GM12865 (cell line): ENCODE data around the gene RASA3.
"Not testable (repeated sequence)": the region's sequence is repeated elsewhere in the genome, so short reads cannot be mapped to it uniquely, and the experiment has no call there.

Experiments used
- DNase-seq: peaks from one replicate; pipeline ENCODE4 v3.0.0; 2010; ENCODE audit warnings: low read depth
- H3K4me3 ChIP-seq: 2 replicates; pipeline ENCODE4 v1.5.1; 2011; ENCODE audit warnings: mild to moderate bottlenecking, low read depth, low read length, control low read depth
- CTCF ChIP-seq: IDR thresholded peaks from 2 replicates; pipeline ENCODE4 v1.5.1; 2011; ENCODE audit warnings: low read length, control low read depth, low read depth, inconsistent platforms; ENCODE audit not compliant: insufficient read depth; ENCODE audit errors: missing control alignments

Gene RASA3

GRCh38 chr13:114119196-114119595, 13.2 kb downstream of the RASA3 start:
- H3K4me3 ChIP-seq = no peak overlapping the region
- no peak for DNase-seq

GRCh38 chr13:114118511-114119123, 13.8 kb downstream of the RASA3 start:
- TF ChIP-seq CTCF = no peak
- no peak overlapping the region for H3K4me3 ChIP-seq
- no peak for DNase-seq

More at GRCh38 chr13:114119196-114119595, 13.2 kb downstream of the RASA3 start:
- no peak for TF ChIP-seq CTCF

- no peak for TF ChIP-seq CTCF
- no peak overlapping the region for H3K4me3 ChIP-seq
- no peak for DNase-seq
These were observed 14.3 kb downstream of the RASA3 start for GRCh38 chr13:114118086-114118485.

GRCh38 chr13:114117341-114117874, 15.0 kb downstream of the RASA3 start:
- H3K4me3 ChIP-seq, DNase-seq: not testable (repeated sequence)

- no peak overlapping the region for H3K4me3 ChIP-seq
- no peak for DNase-seq
- no peak for TF ChIP-seq CTCF
These were observed 15.7 kb downstream of the RASA3 start for GRCh38 chr13:114116734-114117133.

GRCh38 chr13:114115796-114116195, 16.6 kb downstream of the RASA3 start:
- no peak for DNase-seq
- H3K4me3 ChIP-seq = no peak overlapping the region
- no peak for TF ChIP-seq CTCF

- no peak overlapping the region for H3K4me3 ChIP-seq
- no peak for DNase-seq
- TF ChIP-seq CTCF = no peak
These were observed 17.2 kb downstream of the RASA3 start for GRCh38 chr13:114115191-114115671.

- not testable (repeated sequence) for H3K4me3 ChIP-seq, DNase-seq
These were observed 17.8 kb downstream of the RASA3 start for GRCh38 chr13:114114666-114115065.
